Measurements from ENCODE around the gene CDH1.

GRCh38 chr16:68778551-68779231, 41.6 kb downstream of the CDH1 start:
- no peak for TF ChIP-seq CTCF (IDR thresholded peaks at IDR 0.05)
- no peak for TF ChIP-seq POLR2A (IDR thresholded peaks at IDR 0.05)
- TF ChIP-seq POLR2AphosphoS5 (IDR thresholded peaks at IDR 0.05), result no peak
